ENCODE data around the gene AKT2. TPM values are rescaled to one million over a fixed set of nuclear protein-coding genes. Genes with fewer than 3 reads are reported as not detected.

Gene AKT2
- total RNA-seq, 1 donor from 2014 or later = 200 TPM

GRCh38 chr19:40281381-40282208, 3.5 kb downstream of the AKT2 start:
- H3K36me3 Mint-ChIP-seq = no peaks in the 10 kb centered on the region
- peaks cover 63% of the 10 kb centered on the region for H3K4me1 Mint-ChIP-seq
- DNase-seq (ENCODE audit: low spot score in 2 of 2, unreplicated experiment in 2 of 2) = no peak
- no peaks in the 10 kb centered on the region for H3K27me3 Mint-ChIP-seq (ENCODE audit: low read depth)
- H3K4me3 Mint-ChIP-seq = no peak overlapping the region
- no peak overlapping the region for H3K27ac Mint-ChIP-seq
- TF ChIP-seq CTCF (IDR thresholded peaks at IDR 0.05; ENCODE audit: unreplicated experiment) = no peak
- no peaks in the 10 kb centered on the region for H3K9me3 Mint-ChIP-seq

GRCh38 chr19:40280608-40281221, 4.4 kb downstream of the AKT2 start:
- DNase-seq (ENCODE audit: low spot score in 2 of 2, unreplicated experiment in 2 of 2) = no peak
- no peak for TF ChIP-seq CTCF (IDR thresholded peaks at IDR 0.05; ENCODE audit: unreplicated experiment)
- peaks cover 57% of the 10 kb centered on the region for H3K4me1 Mint-ChIP-seq
- no peaks in the 10 kb centered on the region for H3K27me3 Mint-ChIP-seq (ENCODE audit: low read depth)
- H3K9me3 Mint-ChIP-seq = no peaks in the 10 kb centered on the region
- H3K4me3 Mint-ChIP-seq = no peak overlapping the region
- peak overlapping the region; percentile 48 for H3K27ac Mint-ChIP-seq
- H3K36me3 Mint-ChIP-seq = no peaks in the 10 kb centered on the region

GRCh38 chr19:40279761-40280607, 5.2 kb downstream of the AKT2 start:
- no peak for DNase-seq (ENCODE audit: low spot score in 2 of 2, unreplicated experiment in 2 of 2)
- H3K36me3 Mint-ChIP-seq = no peaks in the 10 kb centered on the region
- peak overlapping the region; percentile 48 for H3K27ac Mint-ChIP-seq
- no peaks in the 10 kb centered on the region for H3K27me3 Mint-ChIP-seq (ENCODE audit: low read depth)
- no peak overlapping the region for H3K4me3 Mint-ChIP-seq
- TF ChIP-seq CTCF (IDR thresholded peaks at IDR 0.05; ENCODE audit: unreplicated experiment) = no peak
- no peaks in the 10 kb centered on the region for H3K9me3 Mint-ChIP-seq
- H3K4me1 Mint-ChIP-seq = peaks cover 57% of the 10 kb centered on the region

GRCh38 chr19:40279120-40279551, 6.0 kb downstream of the AKT2 start:
- TF ChIP-seq CTCF (IDR thresholded peaks at IDR 0.05; ENCODE audit: unreplicated experiment) = no peak
- no peak for DNase-seq (ENCODE audit: low spot score in 2 of 2, unreplicated experiment in 2 of 2)
- peaks cover 53% of the 10 kb centered on the region for H3K4me1 Mint-ChIP-seq
- peak overlapping the region; percentile 48 for H3K27ac Mint-ChIP-seq
- H3K9me3 Mint-ChIP-seq = no peaks in the 10 kb centered on the region
- no peak overlapping the region for H3K4me3 Mint-ChIP-seq
- no peaks in the 10 kb centered on the region for H3K36me3 Mint-ChIP-seq
- no peaks in the 10 kb centered on the region for H3K27me3 Mint-ChIP-seq (ENCODE audit: low read depth)

- Mint-ChIP-seq H3K9me3 (no peaks in the 10 kb centered on the region), H3K27me3 (ENCODE audit: low read depth) (no peaks in the 10 kb centered on the region), H3K4me3 (peak overlapping the region; percentile 6), H3K27ac (peak overlapping the region; percentile 48), H3K36me3 (no peaks in the 10 kb centered on the region), H3K4me1 (peaks cover 47% of the 10 kb centered on the region)
- DNase-seq (ENCODE audit: low spot score in 2 of 2, unreplicated experiment in 2 of 2) = no peak
- TF ChIP-seq CTCF (IDR thresholded peaks at IDR 0.05; ENCODE audit: unreplicated experiment) = no peak
Measured at GRCh38 chr19:40278361-40279035, 6.6 kb downstream of the AKT2 start.
